ENCODE measurements around the gene C13orf42. TPM values are rescaled to one million over a fixed set of nuclear protein-coding genes. Genes with fewer than 3 reads are reported as not detected.

Gene C13orf42
- total RNA-seq, 1 experiment from 2014 or later, result not detected

DNA sequence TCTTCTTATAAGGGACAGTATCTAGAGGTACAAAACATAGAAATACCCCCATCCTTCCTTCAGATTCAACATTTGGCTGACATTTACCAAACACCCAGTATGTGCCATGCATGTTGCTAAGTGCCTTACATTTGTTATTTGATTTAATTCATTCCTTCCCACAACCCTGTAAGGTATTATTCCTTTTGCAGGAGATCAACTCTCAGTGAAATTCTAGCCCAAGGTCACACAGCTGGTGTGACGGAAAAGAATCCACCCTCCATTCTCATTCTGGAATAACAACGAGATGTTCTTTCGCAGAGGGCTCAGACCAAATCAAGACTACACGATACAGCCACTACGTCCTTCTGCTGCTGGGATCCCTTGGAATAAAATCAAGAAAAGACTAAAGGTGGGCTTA is 67.8 kb downstream of the C13orf42 start:
- H3K4me3 Mint-ChIP-seq (ENCODE audit: low read depth, unreplicated experiment), result no peak overlapping the region
- no peaks in the 10 kb centered on the region for H3K9me3 Mint-ChIP-seq (ENCODE audit: low read depth, unreplicated experiment)
- no TSS peak for BruUV-seq (replicated peaks)
- H3K4me1 Mint-ChIP-seq (ENCODE audit: low read depth, unreplicated experiment), result no peaks in the 10 kb centered on the region
- CTCF ChIA-PET, result no interaction called here
- H3K27me3 Mint-ChIP-seq (ENCODE audit: unreplicated experiment), result no peaks in the 10 kb centered on the region
- no peak overlapping the region for H3K27ac Mint-ChIP-seq (ENCODE audit: unreplicated experiment)
- H3K36me3 Mint-ChIP-seq (ENCODE audit: insufficient read depth, unreplicated experiment), result no peaks in the 10 kb centered on the region
- TF ChIP-seq, protein P1, sequence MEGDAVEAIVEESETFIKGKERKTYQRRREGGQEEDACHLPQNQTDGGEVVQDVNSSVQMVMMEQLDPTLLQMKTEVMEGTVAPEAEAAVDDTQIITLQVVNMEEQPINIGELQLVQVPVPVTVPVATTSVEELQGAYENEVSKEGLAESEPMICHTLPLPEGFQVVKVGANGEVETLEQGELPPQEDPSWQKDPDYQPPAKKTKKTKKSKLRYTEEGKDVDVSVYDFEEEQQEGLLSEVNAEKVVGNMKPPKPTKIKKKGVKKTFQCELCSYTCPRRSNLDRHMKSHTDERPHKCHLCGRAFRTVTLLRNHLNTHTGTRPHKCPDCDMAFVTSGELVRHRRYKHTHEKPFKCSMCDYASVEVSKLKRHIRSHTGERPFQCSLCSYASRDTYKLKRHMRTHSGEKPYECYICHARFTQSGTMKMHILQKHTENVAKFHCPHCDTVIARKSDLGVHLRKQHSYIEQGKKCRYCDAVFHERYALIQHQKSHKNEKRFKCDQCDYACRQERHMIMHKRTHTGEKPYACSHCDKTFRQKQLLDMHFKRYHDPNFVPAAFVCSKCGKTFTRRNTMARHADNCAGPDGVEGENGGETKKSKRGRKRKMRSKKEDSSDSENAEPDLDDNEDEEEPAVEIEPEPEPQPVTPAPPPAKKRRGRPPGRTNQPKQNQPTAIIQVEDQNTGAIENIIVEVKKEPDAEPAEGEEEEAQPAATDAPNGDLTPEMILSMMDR (IDR thresholded peaks at IDR 0.05; ENCODE audit: unreplicated experiment), result no peak
- no peak for DNase-seq
- intact Hi-C loops (cut with micrococcal nuclease; ENCODE audit: unreplicated experiment), result no loop called here

DNA sequence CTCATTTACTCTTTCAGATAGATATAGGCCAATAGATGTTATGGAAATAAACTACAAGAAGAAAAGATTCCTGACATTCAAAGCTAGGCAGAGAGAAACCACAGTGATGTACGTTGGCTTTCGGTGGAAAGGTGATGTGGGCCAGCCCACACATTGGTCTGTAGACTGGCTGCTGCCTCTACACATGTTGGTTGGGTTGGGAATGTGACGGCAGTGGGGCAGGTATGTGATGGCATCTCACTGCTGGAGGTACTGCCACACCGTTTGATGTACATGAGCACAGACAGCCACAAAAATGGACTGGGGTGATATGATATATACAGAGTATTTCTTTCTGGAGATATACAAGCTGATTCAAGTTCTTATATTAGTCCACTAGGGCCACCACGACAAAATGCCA is 69.4 kb downstream of the C13orf42 start:
- Mint-ChIP-seq H3K9me3 (ENCODE audit: low read depth, unreplicated experiment) (no peaks in the 10 kb centered on the region), H3K27ac (ENCODE audit: unreplicated experiment) (no peak overlapping the region), H3K36me3 (ENCODE audit: insufficient read depth, unreplicated experiment) (no peaks in the 10 kb centered on the region), H3K4me3 (ENCODE audit: low read depth, unreplicated experiment) (no peak overlapping the region), H3K27me3 (ENCODE audit: unreplicated experiment) (no peaks in the 10 kb centered on the region), H3K4me1 (ENCODE audit: low read depth, unreplicated experiment) (no peaks in the 10 kb centered on the region)
- CTCF ChIA-PET, result no interaction called here
- DNase-seq, result no peak
- no TSS peak for BruUV-seq (replicated peaks)
- intact Hi-C loops (cut with micrococcal nuclease; ENCODE audit: unreplicated experiment), result no loop called here
- TF ChIP-seq, protein P1 (IDR thresholded peaks at IDR 0.05; ENCODE audit: unreplicated experiment), result no peak

DNA sequence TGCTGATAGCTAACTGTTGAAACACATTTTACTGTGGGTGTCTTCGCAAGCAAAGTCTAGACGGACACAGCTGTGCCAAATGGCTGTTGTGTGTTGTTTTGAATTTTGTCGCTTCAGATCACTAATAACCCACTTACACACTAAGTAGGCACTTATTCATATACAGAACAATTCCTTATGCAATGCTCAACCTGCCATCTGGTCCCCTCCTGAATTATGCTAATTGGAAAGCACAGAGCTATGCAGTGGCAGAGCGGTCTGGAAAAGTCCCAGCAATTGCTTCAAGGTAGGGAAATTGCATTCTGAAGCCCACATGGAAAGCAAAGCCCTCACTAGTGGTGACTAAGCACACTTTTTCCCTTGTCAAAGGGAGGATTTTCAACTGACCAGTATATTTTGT is 69.9 kb downstream of the C13orf42 start:
- no peaks in the 10 kb centered on the region for H3K27me3 Mint-ChIP-seq (ENCODE audit: unreplicated experiment)
- no peaks in the 10 kb centered on the region for H3K4me1 Mint-ChIP-seq (ENCODE audit: low read depth, unreplicated experiment)
- no peaks in the 10 kb centered on the region for H3K9me3 Mint-ChIP-seq (ENCODE audit: low read depth, unreplicated experiment)
- no peak overlapping the region for H3K4me3 Mint-ChIP-seq (ENCODE audit: low read depth, unreplicated experiment)
- DNase-seq, result no peak
- H3K27ac Mint-ChIP-seq (ENCODE audit: unreplicated experiment), result no peak overlapping the region
- CTCF ChIA-PET, result no interaction called here
- intact Hi-C loops (cut with micrococcal nuclease; ENCODE audit: unreplicated experiment), result no loop called here
- no peaks in the 10 kb centered on the region for H3K36me3 Mint-ChIP-seq (ENCODE audit: insufficient read depth, unreplicated experiment)
- TF ChIP-seq, protein P1 (IDR thresholded peaks at IDR 0.05; ENCODE audit: unreplicated experiment), result no peak
- no TSS peak for BruUV-seq (replicated peaks)

DNA sequence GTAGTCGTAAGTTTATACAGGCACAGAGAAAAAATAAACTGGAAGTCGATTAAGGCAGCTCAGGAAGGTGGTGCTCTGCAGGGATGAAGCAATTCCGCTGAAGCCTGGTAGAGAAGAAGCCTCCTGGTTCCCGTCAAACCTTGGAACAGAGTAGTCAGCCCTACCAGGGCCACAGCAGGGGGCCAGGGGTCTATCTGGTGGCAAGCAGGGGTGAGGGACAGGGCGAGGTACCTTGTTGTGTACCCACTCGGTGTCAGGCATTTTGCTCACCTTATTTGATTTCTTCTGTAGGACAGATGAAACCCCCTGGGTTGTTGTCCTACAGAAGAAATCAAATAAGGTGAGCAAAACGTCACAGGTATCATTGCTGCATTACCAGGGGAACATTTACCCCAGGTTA is 70.6 kb downstream of the C13orf42 start:
- Mint-ChIP-seq H3K4me3 (ENCODE audit: low read depth, unreplicated experiment) (no peak overlapping the region), H3K9me3 (ENCODE audit: low read depth, unreplicated experiment) (no peaks in the 10 kb centered on the region), H3K27ac (ENCODE audit: unreplicated experiment) (no peak overlapping the region), H3K4me1 (ENCODE audit: low read depth, unreplicated experiment) (no peaks in the 10 kb centered on the region), H3K36me3 (ENCODE audit: insufficient read depth, unreplicated experiment) (no peaks in the 10 kb centered on the region), H3K27me3 (ENCODE audit: unreplicated experiment) (no peaks in the 10 kb centered on the region)
- CTCF ChIA-PET, result no interaction called here
- DNase-seq, result no peak
- TF ChIP-seq, protein P1 (IDR thresholded peaks at IDR 0.05; ENCODE audit: unreplicated experiment), result no peak
- intact Hi-C loops (cut with micrococcal nuclease; ENCODE audit: unreplicated experiment), result no loop called here
- BruUV-seq (replicated peaks), result no TSS peak

DNA sequence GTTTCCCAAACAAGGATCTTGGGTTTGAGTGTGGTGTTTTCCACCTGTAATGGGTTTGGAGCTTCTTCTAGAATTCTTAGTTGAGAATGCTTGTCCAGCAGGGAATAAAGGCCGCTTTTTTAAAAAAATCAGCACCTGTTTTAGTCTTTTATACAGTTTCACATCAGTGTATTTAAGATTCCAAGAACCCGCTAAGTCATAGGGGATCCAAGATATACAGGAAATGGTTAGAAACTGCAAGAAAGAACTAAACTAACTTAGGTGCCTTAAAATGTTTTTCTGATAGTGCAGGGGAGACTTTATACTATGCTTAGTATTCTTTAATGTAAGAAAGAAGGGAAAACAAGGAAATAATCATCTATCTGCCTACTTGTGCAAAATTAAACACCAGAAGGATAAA is 74.7 kb downstream of the C13orf42 start:
- intact Hi-C loops (cut with micrococcal nuclease; ENCODE audit: unreplicated experiment), result no loop called here
- CTCF ChIA-PET, result no interaction called here
- H3K4me3 Mint-ChIP-seq (ENCODE audit: low read depth, unreplicated experiment), result no peak overlapping the region
- no peaks in the 10 kb centered on the region for H3K9me3 Mint-ChIP-seq (ENCODE audit: low read depth, unreplicated experiment)
- no peak overlapping the region for H3K27ac Mint-ChIP-seq (ENCODE audit: unreplicated experiment)
- BruUV-seq (replicated peaks), result no TSS peak
- no peaks in the 10 kb centered on the region for H3K27me3 Mint-ChIP-seq (ENCODE audit: unreplicated experiment)
- H3K4me1 Mint-ChIP-seq (ENCODE audit: low read depth, unreplicated experiment), result no peaks in the 10 kb centered on the region
- H3K36me3 Mint-ChIP-seq (ENCODE audit: insufficient read depth, unreplicated experiment), result no peaks in the 10 kb centered on the region
- TF ChIP-seq, protein P1 (IDR thresholded peaks at IDR 0.05; ENCODE audit: unreplicated experiment), result no peak
- DNase-seq, result no peak

All from Calu3 (cell line).